GM19438 (cell line): ENCODE results near the gene GPR62.

Experiments used
- ATAC-seq: cut with Tn5 transposase; IDR thresholded peaks from one replicate; pipeline ENCODE4 v1.9.1; 2021; ENCODE audit warnings: low read depth; ENCODE audit not compliant: unreplicated experiment

The GPR62 gene

DNA sequence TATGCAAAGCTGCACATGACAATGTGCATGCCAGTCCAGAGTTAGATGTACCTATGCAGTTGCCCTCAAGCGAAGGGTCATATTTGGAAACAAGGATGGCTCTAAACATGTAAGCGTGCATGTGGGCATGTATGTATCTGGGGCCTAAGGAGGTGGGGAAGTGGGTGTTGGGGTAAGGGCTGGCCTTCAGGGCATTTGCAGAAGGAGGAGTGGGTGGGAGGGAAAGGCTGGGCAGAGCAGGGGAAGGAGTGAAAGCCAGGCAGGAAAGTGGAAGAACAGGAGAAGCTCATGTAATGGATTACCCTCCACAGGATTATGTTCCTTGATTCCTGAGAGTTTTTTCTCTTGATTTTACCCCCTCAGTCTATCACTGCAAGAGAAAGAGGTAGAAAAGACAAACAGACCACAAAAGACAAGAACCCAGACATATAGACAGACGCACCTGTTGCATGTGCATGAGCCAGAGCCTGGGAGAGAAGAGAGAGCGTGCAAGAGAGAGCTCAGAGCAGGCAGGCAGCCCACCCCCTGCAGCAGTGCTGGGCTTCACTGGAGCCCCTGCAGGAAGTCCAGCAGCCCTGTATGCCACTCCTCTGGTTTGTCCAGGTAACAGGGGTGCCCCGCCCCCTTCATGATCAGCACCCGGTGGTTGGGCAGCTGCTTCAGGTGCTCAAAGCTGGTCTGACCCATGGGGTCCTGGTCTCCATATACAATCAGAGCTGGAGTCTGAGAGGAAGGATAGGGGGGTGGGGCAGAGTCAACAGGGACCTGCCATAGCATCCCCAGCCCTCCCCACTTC, 13.9 kb downstream of the GPR62 start:
- ATAC-seq = no peak

DNA sequence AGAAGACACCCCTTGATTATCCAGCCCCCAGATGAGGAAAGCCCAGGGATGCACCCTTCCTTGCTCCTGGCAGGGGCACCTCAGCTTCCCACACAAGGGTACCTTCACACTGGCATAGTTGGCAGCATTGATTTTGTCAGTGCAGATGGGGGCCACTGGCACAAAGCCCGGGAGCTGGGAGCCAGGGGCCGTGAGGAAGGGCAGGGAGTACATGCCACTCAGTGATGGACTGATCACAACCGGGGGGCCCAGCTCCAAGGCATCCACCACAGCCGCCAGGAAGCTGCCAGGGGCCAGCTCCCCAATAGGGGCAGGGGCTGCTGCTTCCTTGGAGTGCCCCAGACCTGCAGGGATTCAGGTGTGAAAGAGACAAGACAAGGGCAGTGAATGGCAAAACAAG, 14.7 kb downstream of the GPR62 start:
- no peak for ATAC-seq

GRCh38 chr3:51970606-51971300, 15.6 kb downstream of the GPR62 start:
- ATAC-seq = no peak

DNA sequence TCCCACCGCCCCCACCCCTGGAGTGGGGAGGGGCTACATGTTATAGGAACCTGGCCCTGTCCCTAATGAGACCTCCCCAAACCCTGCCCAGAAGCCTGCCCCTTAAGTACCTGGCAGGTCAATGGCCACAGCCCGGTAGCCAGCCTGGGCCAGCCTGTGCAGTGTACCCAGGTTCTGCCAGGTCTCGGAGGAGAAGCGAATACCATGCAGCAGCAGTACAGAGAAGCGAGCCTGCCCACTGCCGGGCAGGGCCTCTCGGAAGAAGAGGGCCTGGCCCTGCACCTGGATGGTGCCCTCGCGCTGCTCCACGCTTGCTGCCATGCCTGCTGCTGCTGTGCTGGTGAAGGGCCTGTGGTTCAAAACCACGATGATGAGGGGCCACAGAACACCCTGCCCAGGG, 16.2 kb downstream of the GPR62 start:
- ATAC-seq = no peak

- ATAC-seq = no peak
Measured at GRCh38 chr3:51974277-51974962, 19.2 kb downstream of the GPR62 start.

GRCh38 chr3:51974963-51975851, 20.0 kb downstream of the GPR62 start, which contains the start of gene ABHD14A:
ABHD14A (plus strand) TSS chr3:51975064; CDS start chr3:51975136, 72 bp downstream.
- no peak for ATAC-seq

- no peak for ATAC-seq
Measured at GRCh38 chr3:51975852-51976549, 20.8 kb downstream of the GPR62 start.

GRCh38 chr3:51977446-51978142, 22.4 kb downstream of the GPR62 start:
- ATAC-seq = no peak

GRCh38 chr3:51978143-51978502, 22.9 kb downstream of the GPR62 start:
- ATAC-seq = no peak

DNA sequence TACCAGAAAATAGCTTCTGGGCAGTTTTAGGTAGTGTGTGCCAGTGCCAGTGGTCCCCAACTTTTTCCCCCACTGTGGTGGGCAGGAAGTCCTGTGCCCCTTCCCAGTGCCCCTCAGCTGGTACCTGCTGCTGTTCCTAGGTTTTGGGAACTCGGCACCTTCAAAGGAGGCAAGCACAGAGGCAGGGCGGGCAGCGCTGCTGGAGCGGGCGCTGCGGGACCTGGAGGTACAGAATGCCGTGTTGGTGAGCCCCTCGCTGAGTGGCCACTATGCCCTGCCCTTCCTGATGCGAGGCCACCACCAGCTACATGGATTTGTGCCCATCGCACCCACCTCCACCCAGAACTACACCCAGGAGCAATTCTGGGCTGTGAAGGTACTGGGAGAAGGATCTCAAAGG, 25.1 kb downstream of the GPR62 start:
- ATAC-seq = no peak

DNA sequence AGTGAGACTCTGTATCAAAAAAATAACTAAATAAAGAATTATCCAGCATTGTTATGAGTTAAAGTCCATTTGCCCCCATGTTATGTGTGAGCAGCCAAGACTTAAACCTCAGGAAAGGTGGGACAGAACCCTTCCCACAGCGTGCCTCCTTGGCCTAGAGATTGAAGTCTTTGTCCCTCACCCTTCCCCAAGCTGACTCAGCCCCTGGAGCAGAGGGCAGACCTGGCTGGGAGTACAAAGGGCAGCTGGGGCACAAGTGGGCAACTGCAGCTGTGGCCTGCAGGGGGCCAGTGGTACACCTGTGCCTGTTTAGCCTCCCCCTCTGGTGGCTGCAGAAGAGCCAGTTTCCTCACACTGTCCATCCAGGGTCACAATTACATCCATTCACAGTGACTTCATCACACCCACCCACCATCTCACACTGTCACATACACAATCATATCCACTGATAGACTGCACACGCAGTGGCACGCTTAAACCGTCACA, 27.2 kb downstream of the GPR62 start:
- ATAC-seq = peak; percentile 52

- ATAC-seq = peak; percentile 73
Measured at GRCh38 chr3:51982838-51983577, 27.8 kb downstream of the GPR62 start, which contains the start of gene ACY1. ACY1 (plus strand) TSS chr3:51983535; CDS start chr3:51984065, 530 bp downstream.

DNA sequence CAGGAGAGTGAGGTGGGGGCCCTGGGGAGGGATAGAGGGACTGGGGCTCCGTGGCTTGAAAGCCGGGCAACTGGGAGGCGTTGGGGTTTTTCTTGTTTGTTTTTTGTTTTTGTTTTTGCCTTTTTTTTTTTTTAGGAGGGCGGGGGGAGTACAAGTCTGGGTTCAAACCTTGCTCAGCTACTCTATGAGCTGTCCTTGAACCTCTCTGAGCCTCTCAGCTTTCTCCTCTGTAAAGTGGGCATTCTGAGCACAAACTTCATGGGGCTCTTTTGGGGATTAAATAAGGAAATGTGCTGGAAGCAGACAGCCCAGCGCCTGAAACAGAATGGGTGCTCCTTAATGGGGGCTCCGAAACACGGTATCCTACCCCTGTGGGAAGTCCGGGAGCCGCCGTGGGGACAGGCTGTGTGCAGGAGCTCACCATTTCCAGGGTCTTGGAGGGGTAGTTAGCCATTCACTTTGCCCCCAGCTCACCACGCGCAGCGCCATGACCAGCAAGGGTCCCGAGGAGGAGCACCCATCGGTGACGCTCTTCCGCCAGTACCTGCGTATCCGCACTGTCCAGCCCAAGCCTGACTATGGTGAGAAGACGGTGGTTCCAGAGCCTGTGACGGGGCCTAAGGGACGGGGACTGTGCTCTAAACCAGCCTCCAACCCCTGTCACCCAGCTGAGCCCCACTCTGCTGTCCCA, 28.5 kb downstream of the GPR62 start:
- no peak for ATAC-seq

- no peak for ATAC-seq
Measured at GRCh38 chr3:51984269-51984647, 29.1 kb downstream of the GPR62 start.

DNA sequence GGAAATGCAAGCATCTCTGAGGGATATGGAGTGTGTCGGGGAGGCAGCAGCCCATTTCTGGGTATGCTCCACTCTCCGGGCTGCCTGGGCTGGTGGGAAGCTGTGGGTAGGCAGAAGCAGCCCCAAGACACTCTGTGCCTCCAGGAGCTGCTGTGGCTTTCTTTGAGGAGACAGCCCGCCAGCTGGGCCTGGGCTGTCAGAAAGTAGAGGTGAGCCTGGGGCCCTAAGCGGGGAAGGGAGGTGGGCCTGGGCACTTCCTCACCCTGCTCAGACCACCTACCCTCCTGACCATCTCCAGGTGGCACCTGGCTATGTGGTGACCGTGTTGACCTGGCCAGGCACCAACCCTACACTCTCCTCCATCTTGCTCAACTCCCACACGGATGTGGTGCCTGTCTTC, 29.9 kb downstream of the GPR62 start:
- ATAC-seq = no peak

DNA sequence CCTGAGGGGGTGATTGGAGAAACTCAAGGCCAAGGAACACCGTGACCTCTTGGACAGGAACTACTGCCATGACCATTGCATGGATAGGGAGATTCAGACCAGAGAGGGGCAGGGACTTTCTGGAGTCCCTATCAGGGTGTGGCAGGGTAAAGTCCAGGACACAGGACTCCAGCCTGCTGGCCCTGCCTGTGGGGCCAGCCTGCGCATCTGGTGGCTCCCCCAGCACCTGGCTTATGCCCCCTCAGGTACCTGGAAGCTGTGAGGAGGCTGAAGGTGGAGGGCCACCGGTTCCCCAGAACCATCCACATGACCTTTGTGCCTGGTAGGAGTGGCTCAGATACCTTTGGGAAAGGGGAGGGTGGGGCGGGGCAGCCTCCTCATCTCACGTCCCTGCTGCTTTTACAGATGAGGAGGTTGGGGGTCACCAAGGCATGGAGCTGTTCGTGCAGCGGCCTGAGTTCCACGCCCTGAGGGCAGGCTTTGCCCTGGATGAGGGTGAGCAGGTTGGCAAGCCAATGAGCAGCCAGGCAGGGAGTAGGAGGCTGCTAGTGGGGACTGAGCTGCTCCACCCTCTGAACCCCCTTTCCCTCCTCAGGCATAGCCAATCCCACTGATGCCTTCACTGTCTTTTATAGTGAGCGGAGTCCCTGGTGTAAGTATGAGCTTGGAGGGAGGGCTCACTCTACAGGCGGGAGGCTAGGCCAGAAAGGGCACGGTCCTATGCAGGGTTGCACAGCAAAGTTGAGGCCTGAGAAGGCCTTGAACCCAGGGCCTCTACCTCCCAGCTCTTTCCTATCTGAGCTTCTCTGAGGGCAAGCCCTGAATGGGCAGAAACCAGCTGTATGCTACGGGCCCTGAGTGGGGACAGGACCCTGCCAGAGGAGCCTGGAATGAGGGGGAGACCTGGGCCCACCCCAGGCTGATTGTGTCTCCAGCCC, 31.1 kb downstream of the GPR62 start:
- no peak for ATAC-seq

DNA sequence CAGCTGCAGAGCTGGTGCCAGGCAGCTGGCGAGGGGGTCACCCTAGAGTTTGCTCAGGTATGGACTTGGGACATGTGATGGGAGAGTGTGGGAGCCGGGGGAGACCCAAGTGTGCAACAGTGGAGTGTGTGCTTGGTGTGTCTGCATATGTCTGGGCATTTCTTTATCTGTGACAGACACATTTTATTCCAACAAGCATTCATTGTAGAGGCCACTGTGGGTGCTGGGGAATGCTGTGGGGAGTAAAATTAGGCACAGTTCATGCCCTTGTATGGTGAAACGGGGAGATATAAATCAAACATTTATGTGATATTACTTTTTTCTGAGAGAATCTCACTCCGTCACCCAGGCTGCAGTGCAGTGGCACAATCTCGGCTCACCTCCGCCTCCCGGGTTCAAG, 32.4 kb downstream of the GPR62 start:
- no peak for ATAC-seq
